ENCODE results near the gene ARHGEF7.
"Not testable (repeated sequence)": the region's sequence is repeated elsewhere in the genome, so short reads cannot be mapped to it uniquely, and the experiment has no call there.

The ARHGEF7 gene

DNA sequence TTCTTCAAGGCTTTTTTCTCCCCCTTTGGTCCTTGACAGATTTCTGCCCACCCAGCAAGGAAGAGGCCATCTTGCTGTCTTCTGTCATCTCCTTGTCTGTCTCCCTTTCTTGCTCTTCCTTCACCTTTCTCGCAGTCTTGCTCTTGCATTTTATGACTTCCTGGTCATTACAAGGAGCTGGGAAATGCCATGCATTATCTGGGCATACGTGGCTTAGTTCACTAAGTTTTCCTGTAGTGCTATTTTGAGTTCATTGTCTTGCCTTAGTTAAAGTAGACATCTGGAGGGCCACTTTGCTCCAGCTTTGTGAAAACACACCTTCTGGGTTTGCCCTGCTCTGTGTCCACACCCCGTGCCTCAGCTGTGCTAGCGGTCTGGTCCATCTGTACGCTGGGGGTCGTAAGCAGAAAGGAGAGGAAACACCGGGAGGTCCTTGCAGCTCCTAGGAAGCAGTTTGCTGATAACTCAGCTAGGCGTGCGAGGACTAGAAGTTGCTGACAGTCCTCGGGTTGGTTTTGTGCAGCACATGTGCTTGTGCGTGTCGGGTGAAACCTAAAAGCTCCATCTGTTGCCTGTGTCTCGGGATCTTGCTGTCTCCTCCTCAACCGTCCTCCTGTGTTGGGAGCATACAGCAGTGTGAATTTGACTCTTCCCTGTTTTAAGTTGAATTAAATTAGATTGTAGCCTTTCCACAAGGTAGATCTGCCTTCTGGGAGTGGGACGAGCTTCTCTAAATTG is 59.4 kb downstream of the ARHGEF7 start:
- DNase-seq, result no peak

- DNase-seq, result no peak
Observed at GRCh38 chr13:111175372-111175771, 60.3 kb downstream of the ARHGEF7 start.

DNA sequence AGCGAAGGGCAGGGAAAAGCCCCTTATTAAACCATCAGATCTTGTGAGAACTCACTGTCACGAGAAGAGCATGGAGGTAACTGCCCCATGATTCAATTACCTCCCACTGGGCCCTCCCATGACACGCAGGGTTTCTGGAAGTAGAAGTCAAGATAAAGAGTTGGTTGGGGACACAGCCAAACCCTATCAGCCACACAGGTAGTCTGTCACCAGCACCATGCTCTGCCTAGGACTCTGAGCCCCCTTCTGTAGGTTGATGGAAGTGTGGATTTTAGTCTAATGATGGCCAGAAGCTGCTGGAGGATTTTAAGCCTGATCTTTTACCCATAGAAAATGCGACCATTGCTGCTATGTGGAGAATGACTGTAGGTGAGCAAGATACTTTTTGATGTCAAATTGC is 60.8 kb downstream of the ARHGEF7 start:
- DNase-seq, result no peak

GRCh38 chr13:111176421-111176820 is 61.3 kb downstream of the ARHGEF7 start:
- no peak for DNase-seq

DNA sequence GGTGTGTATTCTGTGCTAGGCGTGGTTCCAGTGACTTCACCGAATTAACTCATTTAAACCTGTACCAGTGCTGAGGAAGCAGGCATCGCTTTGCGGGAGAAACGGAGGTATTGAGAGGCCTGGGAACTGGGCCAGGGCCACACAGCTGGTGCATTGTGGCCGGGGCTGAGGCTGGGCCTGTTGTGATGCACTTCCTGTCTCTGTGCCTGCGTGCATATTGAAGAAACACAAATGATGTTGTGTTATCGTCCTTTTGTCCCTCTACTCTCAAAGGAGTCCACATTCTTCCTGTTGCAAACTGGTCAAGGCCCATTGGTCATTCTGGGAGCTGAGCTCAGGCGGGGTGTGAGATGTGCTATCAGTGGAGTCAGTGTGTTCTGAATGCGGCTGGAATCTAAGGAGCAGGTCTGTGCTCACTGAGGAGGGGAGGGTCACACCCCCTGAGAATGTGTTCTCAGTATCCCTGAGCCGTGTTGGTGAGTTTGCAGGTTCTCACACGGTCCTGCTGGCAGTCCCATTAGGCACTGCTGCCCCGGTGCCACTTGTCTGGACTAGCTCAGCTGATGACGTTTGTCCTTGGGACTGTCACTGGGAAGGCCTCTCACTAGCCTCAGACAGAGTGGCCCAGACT is 62.1 kb downstream of the ARHGEF7 start:
- no peak for DNase-seq

GRCh38 chr13:111177921-111178320 is 62.8 kb downstream of the ARHGEF7 start:
- DNase-seq, result no peak

DNA sequence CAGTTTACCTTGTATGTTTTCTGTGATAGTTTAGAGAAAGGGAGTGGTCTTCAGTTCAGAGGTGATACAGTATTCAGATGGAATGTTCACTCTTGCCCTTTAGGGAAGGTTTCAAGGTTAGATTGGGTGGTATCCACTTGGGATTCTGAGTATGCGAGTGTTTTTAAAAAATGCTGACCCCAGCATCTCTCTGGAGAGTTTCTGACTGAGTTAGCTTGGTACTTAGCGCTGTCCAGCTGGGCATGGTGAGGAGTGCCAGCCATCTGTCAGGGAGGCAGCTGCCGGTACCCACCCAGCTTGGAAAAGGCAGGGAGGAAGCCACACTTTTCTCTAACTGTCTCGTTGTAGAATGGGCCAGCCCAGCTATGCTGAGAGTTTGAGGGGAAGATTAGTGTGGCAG is 63.3 kb downstream of the ARHGEF7 start:
- DNase-seq, result no peak

DNA sequence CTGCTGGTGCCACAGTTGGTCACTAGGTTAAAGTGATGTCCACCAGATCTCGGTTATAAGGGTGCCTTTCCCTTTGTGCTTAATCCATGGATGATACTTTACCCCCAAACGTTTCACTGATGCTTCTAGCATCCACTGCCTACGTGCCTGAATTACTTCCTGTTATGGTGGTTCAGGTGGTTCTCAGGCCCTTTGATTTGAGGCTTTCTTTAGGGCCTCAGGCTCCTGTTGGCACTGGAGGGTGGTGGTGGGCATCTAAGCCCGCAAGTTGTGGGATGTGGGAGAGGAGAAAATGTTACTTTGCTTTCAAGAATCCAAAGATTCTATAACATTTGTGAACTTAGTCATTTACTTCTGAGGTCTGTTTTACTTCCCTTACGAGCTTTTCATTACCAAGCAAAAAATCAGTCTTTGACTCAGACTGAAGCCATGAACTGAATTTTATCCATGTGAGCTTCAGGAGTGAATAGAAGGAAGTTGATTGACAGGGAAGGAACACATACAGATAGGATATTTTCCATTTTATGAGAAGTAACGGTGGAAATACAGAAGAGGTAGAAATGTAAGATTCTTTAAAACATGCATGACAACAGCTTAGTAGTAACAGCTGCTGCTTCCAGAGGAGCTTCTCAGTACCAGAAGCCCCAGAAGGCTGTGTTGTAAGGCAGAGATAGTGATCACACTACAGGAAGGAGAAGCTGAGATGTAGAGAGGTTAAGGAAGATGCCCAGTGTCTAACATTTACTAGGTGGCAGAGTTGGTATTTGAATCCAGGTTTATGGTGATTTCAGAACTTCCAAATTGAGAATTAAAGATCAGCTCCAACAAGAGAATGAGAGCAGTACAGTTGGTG is 65.0 kb downstream of the ARHGEF7 start:
- DNase-seq, result no peak

DNA sequence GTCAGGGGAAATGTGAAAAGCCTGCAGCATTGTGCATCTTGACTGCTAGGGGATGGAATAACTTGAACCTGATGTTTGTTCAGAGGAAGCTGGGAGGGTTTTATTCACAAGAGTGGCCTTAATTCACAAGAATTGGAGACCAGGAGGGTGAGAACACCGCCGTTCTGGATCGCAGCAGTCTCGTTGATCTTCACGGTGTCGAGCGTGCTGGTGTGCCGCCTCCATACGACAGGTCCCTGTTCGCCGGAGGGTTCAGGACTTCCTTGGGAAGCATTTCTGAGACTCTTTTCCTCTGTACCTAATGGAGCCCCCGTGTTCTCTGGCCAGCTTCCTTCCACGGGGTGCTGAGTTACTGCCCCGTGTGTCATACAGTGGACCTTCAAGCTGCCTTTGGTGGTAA is 66.9 kb downstream of the ARHGEF7 start:
- no peak for DNase-seq

GRCh38 chr13:111183087-111183645 is 68.1 kb downstream of the ARHGEF7 start:
- DNase-seq, result no peak

- DNase-seq, result no peak
Observed at GRCh38 chr13:111183959-111184358, 68.8 kb downstream of the ARHGEF7 start.

DNA sequence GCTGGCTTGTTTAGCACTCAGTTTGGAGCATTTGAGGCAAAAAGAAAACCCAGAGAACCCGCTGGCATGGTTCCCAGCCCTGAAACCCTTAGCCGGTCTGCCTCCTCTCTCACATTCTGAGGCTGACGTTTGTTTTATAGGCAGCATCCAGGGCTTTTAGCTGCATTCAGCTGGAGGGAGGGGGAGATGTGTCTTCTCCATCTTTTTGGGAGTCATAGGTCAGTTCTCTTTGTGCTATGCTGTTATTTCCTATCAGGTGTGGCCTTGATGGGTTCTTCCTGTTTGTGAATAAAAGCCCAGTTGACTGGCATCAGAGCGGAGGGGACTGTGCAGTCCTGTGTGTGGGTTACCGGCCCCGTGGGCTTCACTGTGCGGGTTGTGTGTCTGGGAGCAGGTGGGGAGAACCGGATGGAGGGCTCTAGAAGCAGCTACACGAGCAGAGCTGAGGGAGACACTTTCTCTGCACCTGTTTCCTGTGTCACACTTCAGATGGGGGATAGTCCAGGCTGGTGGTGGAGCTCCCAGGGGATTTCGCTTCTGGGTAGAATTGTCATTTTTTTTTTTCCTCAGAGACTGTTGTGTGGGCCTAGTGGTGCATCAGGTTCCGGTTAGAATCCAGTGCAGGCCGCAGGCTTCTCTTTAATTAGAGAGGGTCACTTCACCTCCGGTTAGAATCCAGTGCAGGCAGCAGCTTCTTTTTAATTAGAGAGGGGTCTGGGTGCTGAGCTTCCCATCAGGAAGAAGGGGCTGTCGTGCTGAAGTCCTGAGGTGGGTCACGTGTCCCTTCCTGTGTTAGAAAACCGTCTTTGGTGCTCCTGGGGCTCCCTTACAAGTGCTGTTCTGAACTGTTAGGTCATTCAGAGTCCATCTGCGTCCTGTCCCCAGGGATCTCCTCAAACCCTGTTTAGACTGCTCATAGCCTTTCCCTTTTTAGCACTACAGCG is 69.6 kb downstream of the ARHGEF7 start:
- no peak for DNase-seq

DNA sequence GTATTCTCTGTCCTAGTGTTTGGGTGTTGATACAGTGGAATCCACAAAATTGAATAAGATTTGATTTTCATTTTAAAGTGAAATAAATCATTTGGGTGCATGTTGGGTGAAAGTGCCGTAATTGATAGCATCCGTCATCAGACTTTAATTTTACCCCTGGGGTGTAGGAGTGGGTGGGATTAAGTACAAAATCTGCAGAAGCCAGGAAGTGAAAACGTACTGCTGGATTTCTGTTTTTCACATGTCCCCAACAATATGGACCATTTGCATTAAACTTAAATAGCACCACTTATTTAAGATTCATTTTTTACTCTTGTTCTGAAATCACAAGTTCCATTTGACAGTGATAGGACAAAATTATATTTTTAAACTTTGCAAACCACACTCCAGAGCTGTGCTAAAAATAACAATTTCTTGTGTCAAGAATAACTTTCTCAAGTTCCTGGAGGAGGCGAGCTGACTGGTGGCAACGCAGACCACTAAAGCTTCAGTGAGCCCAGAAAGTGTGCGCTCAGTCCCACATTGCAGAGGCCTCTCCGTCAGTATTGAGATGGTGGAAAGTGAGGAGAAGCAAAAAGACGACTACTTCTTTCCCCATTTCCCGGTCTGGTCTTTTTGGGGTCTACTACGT is 71.3 kb downstream of the ARHGEF7 start:
- no peak for DNase-seq

DNA sequence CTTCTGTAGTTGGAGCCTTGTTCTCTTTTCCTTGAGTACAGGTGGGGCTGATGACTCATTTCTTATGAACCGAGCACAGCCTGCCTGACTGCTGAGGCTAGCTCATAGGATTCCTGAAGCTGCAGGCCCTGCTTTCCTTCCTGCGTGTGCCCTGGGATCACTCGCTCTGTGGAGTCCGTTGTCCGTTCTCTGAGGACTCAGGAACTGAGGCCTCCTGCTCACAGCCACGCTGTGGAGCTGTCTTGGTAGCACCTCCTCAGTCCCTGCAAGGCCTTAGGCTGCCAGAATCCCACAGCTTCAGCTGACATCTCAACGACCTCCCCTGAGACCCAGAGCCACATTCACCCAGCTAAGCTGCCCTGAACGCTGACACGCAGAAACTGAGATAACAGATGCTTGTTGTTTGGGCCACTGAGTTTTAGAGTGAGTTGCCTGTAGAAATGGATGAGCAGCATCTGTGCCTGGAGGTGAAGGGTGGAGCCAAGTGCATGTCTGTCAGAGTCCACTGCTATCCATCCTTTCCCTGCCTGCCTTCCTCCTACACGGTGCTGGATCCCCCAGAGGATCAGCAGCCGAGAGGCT is 72.9 kb downstream of the ARHGEF7 start:
- DNase-seq, result no peak

- DNase-seq, result not testable (repeated sequence)
Observed at GRCh38 chr13:111189064-111189505, 74.0 kb downstream of the ARHGEF7 start.

DNA sequence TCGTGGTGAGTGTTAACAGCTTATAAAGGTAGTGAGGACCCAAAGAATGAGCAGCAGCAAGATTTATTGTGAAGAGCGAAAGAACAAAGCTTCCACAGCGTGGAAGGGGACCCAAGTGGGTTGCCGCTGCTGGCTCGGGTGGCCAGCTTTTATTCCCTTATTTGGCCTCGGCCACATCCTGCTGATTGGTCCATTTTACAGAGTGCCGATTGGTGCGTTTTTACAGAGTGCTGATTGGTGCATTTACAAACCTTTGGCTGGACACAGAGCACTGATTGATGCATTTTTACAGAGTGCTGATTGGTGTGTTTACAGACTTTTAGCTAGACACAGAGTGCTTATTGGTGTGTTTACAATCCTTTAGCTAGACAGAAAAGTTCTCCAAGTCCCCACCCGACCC is 74.4 kb downstream of the ARHGEF7 start:
- not testable (repeated sequence) for DNase-seq

GRCh38 chr13:111193223-111193622 is 78.1 kb downstream of the ARHGEF7 start:
- DNase-seq, result not testable (repeated sequence)

DNA sequence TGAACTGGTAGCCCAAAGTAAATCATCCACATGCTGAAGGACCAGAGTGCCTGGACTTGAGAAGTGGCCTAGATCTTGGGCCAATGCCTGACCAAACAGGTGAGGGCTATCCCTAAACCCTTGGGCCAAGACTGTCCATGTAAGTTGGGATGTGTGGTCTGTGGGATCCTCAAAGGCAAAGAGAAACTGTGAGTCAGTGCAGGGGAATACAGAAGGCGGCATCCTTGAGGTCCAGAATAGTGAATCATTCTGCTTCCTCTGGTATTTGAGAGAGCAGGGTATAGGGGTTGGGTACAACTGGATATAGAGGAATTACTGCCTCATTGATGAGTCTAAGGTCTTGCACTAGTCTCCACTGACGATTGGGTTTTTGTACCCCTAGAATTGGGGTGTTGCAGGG is 79.5 kb downstream of the ARHGEF7 start:
- not testable (repeated sequence) for DNase-seq

GRCh38 chr13:111198732-111199378 is 83.7 kb downstream of the ARHGEF7 start:
- not testable (repeated sequence) for DNase-seq

GRCh38 chr13:111201304-111201940 is 86.3 kb downstream of the ARHGEF7 start:
- DNase-seq, result no peak

All from NK-92 treated with Interleukin-12 subunit alpha and Interleukin-12 subunit beta, amount 100 ng/mL, for 24 hours (cell line).